ACC112 (cell line): ENCODE data around the gene PIM3.
"Not testable (repeated sequence)": the region's sequence is repeated elsewhere in the genome, so short reads cannot be mapped to it uniquely, and the experiment has no call there.

Experiments used
- H2AFZ ChIP-seq: fragments of 200-600 bp; sonication (generic); one replicate; pipeline ENCODE4 v1.6.0; 2017; ENCODE audit warnings: antibody characterized with exemption, low read length; ENCODE audit not compliant: unreplicated experiment
- H3K27ac ChIP-seq: fragments of 200-600 bp; sonication (generic); 2 replicates; pipeline ENCODE4 v1.5.1; 2014; ENCODE audit warnings: low read depth, mild to moderate bottlenecking, antibody characterized with exemption, low read length, moderate library complexity
- H3K27me3 ChIP-seq: fragments of 200-600 bp; sonication (generic); 2 replicates; pipeline ENCODE4 v1.6.1; 2014; ENCODE audit warnings: mild to moderate bottlenecking, antibody characterized with exemption, low read length, moderate library complexity, mixed read lengths; ENCODE audit not compliant: insufficient read depth
- H3K36me3 ChIP-seq: fragments of 200-600 bp; sonication (generic); 2 replicates; pipeline ENCODE4 v1.6.1; 2016; ENCODE audit warnings: mild to moderate bottlenecking, antibody characterized with exemption, low read length, moderate library complexity, mixed read lengths; ENCODE audit not compliant: insufficient read depth
- H3K4me1 ChIP-seq: fragments of 200-600 bp; sonication (generic); one replicate; pipeline ENCODE4 v1.6.1; 2016; ENCODE audit warnings: low read length, mixed read lengths; ENCODE audit not compliant: insufficient read depth, unreplicated experiment, control insufficient read depth
- H3K4me3 ChIP-seq: fragments of 200-600 bp; sonication (generic); 2 replicates; pipeline ENCODE4 v1.5.1; 2014; ENCODE audit warnings: mild to moderate bottlenecking, low read depth, low read length
- H3K79me2 ChIP-seq: fragments of 200-600 bp; sonication (generic); one replicate; pipeline ENCODE4 v1.6.0; 2016; ENCODE audit warnings: low read length; ENCODE audit not compliant: control insufficient read depth, unreplicated experiment, insufficient read depth

The PIM3 gene

DNA sequence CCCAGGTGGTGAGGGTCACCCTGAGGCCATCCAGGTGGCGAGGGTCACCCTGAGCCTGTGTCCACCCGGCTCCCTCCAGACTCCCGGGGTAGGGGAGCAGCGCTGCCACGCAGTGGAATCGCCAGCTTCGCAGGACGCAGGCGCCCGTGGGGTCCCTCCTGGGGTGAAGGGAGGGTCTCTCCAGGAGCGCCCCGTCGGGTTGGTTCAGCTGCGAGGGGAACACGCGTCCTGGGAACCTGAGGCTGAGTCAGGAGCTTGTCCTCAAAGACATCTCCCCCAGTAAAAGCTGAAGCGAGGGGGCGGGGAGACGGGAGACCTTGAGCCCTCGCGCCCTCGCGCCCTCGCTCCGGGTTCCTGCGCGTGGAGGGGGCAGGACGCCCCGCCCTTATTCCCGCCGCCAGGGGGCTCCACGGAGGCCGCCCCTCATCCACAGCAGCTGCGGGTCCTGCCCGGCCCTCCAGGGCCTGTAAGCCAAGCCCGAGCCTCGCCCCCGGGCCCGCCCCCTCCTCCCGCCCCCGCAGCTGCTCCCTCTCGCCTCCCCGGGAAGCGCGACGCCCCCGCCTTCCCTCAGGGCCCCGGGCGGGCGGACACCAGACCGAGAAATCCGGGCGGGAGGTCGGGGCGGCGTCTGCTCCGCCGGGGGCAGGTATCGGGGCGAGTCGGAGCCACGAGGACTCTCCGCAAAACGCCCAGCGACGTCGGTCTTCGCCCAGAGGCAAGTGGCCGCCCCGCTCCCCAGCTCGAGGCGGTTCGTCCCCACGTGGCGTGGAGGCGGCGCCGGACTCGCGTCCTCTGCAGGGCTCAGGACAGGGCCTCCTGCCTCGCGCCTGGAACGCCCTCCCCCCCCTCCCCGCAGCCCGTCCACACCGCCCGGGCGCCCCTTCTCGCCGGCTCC lies 22.8 kb downstream of the PIM3 start:
- no peaks in the 10 kb centered on the region for H3K4me1 ChIP-seq
- no peaks in the 10 kb centered on the region for H3K36me3 ChIP-seq
- H3K4me3 ChIP-seq: peak overlapping the region; percentile 57; the same call in 1 of the 2 replicates
- H3K79me2 ChIP-seq: no peaks in the 10 kb centered on the region
- H3K27ac ChIP-seq: no peak overlapping the region
- H3K27me3 ChIP-seq: peaks cover 22% of the 10 kb centered on the region
- H2AFZ ChIP-seq: no peak overlapping the region

DNA sequence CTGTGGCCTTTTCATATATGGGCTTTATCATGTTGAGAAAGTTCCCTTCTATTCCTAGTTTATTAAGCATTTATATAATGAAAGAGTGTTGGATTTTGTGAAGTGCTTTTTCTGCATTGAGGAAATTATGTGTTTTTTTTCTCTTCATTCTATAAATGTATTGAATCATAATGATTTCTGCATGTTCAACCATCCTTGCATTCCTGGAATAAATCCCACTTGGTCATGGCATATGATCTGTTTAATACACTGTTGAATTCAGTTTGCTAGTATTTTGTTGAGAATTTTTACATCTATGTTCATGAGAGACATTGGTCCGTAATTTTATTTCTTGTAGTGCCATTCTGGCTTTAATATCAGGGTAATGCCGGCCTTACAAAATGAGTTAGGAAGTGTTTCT lies 25.8 kb downstream of the PIM3 start:
- Histone ChIP-seq H3K36me3 (no peaks in the 10 kb centered on the region), H3K4me1 (no peaks in the 10 kb centered on the region), H3K27me3 (peaks cover 22% of the 10 kb centered on the region), H2AFZ (no peak overlapping the region), H3K27ac (no peak overlapping the region), H3K4me3 (no peak overlapping the region), H3K79me2 (no peaks in the 10 kb centered on the region)

DNA sequence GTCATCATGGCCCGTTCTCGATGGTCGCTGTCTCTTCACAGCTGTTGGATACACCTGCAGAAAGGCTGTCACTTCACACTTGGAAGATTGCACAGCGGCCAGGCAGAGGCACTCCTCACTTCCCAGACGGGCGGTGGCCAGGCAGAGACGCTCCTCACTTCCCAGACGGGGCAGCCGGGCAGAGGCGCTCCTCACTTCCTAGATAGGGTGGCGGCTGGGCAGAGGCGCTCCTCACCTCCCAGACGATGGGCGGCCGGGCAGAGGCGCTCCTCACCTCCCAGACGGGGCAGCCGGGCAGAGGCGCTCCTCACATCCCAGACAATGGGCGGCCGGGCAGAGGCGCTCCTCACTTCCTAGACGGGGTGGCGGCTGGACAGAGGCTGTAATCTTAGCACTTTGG lies 29.3 kb downstream of the PIM3 start:
- not testable (repeated sequence) for H3K36me3 ChIP-seq, H3K27ac ChIP-seq, H3K4me1 ChIP-seq, H3K4me3 ChIP-seq, H3K27me3 ChIP-seq, H2AFZ ChIP-seq, H3K79me2 ChIP-seq

DNA sequence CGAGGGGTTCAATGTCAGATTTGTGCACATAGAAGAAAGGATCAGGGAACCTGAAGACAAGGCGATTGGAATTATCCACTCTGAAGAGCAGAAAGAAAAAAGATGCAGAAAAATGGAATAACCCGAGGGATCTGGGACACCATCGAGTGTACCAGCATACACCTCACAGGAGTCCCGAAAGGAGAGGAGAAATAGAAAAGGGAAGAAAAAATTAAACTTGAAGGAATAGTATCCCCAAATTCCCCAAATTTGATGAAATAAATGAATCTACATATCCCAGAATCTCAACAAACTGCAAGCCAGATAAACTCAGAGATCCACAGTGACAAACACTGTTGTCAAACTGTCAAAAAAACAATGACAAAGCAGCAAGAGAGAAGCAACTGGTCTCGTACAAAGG lies 30.6 kb downstream of the PIM3 start:
- H3K27me3 ChIP-seq: no peaks in the 10 kb centered on the region
- H3K36me3 ChIP-seq: no peaks in the 10 kb centered on the region
- H3K4me3 ChIP-seq: no peak overlapping the region
- no peaks in the 10 kb centered on the region for H3K79me2 ChIP-seq
- H3K27ac ChIP-seq: no peak overlapping the region
- no peak overlapping the region for H2AFZ ChIP-seq
- H3K4me1 ChIP-seq: no peaks in the 10 kb centered on the region

DNA sequence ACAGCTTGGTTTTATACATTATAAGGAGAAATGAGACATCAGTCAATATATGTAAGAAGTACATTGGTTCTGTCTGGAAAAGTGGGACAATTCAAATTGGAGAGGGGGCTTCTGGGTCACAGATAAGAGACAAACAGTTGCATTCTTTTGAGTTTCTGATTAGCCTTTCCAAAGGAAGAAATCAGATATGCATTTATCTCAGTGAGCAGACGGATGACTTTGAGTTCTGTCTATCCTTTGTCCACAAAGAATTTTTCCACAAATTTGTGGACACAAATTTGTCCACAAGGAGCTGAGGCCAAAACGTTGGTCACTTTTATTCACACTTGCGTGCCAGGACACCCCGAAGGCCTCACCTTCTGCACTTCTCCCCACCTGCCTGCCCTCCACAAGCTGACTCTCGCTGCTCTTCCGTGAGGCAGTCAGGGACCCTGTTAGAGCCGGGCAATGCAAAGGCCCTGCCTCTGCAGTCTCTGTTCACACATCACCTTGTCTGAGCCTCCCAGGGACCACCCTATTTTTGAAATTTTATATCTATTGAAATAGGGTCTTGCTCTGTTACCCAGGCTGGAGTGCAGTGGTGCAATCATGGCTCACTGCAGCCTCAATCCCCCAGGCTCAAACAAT lies 31.4 kb downstream of the PIM3 start:
- no peaks in the 10 kb centered on the region for H3K4me1 ChIP-seq
- H3K27ac ChIP-seq: no peak overlapping the region
- no peak overlapping the region for H3K4me3 ChIP-seq
- no peaks in the 10 kb centered on the region for H3K27me3 ChIP-seq
- H2AFZ ChIP-seq: no peak overlapping the region
- no peaks in the 10 kb centered on the region for H3K79me2 ChIP-seq
- H3K36me3 ChIP-seq: no peaks in the 10 kb centered on the region

DNA sequence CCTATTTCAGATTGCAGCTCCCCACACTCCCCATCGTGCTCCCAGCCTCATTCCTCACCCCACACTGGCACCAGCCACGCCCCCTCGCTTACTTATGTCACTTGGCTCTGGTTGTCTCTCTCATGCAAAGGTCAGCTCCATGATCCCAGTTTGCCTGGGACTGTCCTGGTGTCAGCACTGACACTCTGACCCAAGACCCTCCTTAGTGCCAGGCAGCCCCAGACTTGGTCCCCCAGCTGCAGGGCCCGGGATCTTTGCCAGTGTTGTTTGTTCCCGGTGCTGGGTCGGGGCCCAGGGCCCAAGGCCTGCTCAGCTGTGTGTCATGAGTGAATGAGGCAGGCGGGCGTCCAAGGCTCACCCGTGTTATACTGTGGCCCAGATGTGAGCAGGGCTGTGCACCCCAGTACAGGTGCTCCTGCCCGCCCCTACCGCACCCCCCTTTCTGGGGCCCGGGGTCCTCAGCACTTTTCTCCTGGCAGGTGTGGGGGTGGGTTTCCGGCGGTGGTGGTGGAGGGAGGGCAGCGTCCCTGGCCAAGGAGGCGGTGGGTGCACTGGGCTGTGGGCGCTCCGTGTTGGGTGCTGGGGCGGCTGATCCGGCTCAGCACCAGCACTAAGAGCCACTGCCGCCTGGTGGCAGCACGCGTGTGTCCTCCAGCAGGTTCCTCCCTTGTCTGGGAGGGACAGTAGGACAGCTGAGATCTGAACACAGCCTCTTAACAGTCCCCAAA lies 32.5 kb downstream of the PIM3 start:
- no peaks in the 10 kb centered on the region for H3K4me1 ChIP-seq
- no peaks in the 10 kb centered on the region for H3K36me3 ChIP-seq
- H3K27me3 ChIP-seq: no peaks in the 10 kb centered on the region
- no peak overlapping the region for H3K4me3 ChIP-seq
- H3K79me2 ChIP-seq: no peaks in the 10 kb centered on the region
- no peak overlapping the region for H2AFZ ChIP-seq
- no peak overlapping the region for H3K27ac ChIP-seq

DNA sequence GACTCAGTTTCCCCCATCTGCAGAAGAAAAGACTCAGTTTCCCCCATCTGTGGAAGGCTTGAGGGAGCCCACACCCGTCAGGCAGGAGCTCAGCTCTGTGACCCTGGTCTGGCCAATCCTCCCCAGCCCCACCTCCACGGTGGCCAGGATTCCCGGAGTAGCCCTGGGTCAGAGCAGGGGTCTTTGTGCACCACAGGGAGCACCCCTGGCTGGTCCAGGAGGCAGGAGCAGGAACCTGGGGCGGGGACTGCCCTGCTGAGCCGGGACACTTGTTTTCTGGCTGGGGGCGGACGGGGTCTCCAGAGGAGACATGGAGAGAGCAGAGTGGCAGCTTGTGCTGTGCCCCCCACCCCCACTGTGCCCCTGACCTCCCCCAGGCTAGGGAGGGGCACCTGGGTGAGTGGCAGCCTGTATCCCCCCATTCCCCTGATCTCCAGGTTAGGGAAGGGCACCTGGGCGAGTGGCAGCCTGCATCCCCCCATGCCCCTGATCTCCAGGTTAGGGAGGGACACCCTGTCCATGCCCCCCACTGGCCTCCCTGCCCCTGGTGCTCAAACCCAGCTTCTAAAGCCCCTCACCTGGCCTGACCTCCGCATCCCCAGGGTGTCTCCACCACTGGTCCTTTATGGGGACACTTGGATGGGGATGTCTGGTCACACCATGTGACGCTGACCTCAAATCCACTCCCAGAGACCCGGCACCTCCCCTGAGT lies 33.2 kb downstream of the PIM3 start:
- no peaks in the 10 kb centered on the region for H3K27me3 ChIP-seq
- no peaks in the 10 kb centered on the region for H3K4me1 ChIP-seq
- no peaks in the 10 kb centered on the region for H3K79me2 ChIP-seq
- no peak overlapping the region for H2AFZ ChIP-seq
- no peaks in the 10 kb centered on the region for H3K36me3 ChIP-seq
- no peak overlapping the region for H3K4me3 ChIP-seq
- H3K27ac ChIP-seq: no peak overlapping the region

DNA sequence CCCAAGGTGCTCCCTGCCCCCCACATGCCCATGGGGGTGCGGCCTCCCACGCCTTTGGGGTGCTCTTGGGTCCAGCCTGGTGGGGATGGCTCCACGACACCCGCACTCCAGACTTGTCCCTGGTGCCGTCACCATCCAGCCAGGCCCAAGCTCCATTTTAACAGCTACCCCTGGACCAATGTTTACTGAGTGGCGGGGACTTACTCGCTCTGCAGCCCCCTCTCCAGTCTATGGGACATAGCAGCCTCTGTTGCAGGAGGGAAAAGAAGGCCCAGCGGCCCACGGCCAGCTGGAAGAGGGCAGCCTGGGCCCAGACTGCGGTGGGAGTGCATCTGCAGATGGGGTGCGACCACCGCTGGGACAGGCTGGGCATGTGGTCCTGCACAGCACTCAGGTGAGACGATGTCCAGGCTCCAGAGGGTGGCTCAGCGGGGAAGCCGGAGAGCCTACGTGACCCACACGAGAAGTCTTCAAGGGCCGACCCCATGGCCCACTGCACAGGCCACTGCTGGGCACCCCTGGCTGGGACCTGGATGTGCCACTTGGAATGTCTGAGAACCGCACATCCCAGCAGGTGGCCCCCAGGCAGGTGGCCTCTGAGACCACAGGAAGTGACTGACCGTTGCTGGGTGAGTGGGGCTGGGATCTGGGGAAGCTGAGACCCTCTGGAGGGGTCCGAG lies 33.9 kb downstream of the PIM3 start:
- no peaks in the 10 kb centered on the region for H3K4me1 ChIP-seq
- no peaks in the 10 kb centered on the region for H3K36me3 ChIP-seq
- H3K27ac ChIP-seq: no peak overlapping the region
- H3K4me3 ChIP-seq: no peak overlapping the region
- no peak overlapping the region for H2AFZ ChIP-seq
- no peaks in the 10 kb centered on the region for H3K79me2 ChIP-seq
- no peaks in the 10 kb centered on the region for H3K27me3 ChIP-seq

DNA sequence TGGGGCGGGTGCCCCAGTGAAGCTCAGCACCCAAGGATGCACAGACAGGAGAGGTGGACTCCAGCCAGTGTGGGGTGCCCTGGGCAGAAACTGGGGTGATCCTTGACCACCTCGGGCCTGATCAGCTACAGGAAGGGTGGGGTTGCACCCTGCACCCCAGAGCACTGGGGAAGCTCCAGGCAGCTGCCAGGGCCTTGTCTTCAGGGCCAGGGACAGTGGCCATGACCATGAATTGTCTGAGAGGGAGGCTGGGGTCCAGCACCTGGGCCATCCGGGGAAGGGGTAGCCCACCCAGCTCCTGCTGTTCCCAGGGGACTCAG lies 34.4 kb downstream of the PIM3 start:
- Histone ChIP-seq H3K4me3 (no peak overlapping the region), H3K4me1 (no peaks in the 10 kb centered on the region), H3K27ac (no peak overlapping the region), H2AFZ (no peak overlapping the region), H3K27me3 (no peaks in the 10 kb centered on the region), H3K79me2 (no peaks in the 10 kb centered on the region), H3K36me3 (no peaks in the 10 kb centered on the region)
